Measurements from ENCODE around the gene PICK1.

Gene PICK1

DNA sequence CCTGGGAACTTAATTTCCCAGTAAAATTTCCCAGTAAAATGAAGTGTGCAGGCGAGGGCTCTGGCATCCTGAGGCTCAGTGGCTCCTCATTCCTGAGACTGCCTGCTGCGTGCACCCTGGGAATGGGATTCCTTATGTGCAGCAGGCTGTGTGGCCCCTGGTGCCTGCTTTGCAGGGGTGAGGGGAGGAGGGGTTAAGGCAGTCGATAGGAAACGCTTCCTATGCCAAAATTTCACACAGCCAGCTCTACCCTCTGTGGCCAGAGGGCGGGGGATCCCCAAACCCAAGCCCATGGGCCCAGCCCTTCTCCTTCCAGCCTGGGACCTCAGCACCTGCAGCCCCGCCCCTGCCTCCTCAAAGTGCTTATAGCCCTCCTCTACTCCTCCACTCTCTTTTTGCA is 65.4 kb downstream of the PICK1 start:
- no peak for DNase-seq

DNA sequence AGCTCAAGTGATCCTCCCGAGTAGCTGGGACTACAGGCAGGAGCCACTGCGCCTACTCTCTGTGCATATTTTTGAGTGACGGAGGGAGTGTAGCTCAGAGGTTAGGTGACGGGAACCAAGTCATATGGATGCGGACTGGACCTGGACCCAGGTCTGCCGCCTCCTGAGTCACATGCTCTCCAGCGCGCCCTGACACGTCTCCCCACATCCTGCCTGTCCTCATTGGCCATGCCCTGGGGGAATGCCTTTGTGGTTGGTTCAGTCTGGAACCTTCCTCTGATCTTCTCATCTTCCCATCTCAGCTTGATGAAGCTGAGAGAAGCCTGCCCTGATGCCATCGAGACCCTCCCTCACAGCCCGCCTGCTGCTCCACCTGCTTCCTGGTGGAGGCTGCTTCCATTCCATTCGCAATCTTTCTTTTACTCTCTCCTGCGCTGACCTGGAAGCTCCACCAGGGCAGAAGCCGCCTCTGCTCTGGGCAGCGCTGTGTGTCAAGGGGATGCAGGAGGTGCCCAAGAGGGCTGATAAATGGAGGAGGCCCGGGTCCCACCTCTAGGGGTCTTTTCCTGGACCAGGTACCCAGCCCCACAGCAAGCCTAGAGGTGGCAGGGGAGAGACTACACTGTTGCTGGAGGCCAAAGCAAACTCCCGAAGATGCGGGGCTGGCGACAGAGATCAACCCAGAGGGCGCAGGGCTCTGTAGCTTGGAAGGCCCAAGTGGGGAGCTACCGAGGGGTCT is 67.2 kb downstream of the PICK1 start:
- no peak for DNase-seq

DNA sequence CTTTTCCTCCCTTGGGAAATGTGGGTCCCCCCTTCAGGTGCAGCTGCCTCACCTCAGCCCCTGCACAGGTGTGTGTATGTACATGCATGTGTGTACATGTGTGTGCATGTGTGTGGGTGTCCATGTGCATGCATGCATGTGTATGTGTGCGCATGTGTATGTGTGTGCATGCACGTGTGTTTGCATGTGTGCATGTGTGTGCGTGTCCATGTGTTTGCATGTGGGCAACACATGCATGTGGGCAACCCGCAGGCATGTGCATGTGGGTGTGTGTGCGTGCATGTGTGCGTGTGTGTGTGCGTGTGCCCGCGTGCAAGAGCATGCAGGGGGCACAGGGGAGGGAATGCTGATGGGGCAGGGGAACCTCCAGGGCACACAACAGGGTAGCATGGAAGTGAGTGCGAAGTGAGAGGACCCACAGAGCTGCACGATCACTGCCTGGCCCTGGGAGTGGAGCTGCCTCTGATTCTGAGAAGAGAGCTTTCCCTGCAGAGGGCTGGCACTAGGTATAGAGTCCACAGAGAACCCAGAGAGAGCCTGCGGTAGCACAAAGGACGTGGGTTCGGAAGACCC is 67.9 kb downstream of the PICK1 start:
- no peak for DNase-seq
